CD4-positive, alpha-beta T cell treated with Interleukin-4 for 1 hour (primary cell): Measurements from ENCODE around the gene MGP.

Source experiments
- DNase-seq, 2 donors: peaks; one replicate each; pipeline ENCODE4 v3.0.0-alpha.2; 2020 to 2022

The MGP gene

DNA sequence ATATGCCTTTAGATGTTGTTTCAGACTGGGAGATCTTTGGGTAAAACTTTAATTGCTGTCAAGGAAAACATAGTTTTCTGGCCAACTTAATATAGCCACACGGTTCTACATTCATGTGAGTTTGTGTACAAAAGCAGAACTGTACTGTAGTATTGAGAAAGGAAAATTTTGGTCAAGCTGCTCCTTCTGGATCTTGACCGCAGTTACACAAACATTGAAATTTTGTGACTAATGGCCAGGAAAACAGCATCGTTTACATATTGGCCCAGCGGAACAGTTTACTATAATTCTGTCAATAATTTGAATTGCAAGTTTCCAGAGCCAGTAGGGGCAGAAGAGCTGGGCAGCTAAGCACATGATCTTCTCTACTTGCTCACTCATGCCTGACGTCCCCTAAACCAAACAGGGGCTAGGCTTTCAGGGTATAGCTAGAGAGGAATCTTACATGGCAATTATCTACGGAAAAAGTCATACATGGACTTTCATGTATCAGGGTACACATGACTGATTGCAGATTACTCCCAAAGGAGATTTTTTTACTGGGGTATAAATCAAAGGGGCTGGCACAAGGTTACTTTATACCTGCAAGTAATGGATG, 31.0 kb downstream of the MGP start:
- DNase-seq, result no peak

DNA sequence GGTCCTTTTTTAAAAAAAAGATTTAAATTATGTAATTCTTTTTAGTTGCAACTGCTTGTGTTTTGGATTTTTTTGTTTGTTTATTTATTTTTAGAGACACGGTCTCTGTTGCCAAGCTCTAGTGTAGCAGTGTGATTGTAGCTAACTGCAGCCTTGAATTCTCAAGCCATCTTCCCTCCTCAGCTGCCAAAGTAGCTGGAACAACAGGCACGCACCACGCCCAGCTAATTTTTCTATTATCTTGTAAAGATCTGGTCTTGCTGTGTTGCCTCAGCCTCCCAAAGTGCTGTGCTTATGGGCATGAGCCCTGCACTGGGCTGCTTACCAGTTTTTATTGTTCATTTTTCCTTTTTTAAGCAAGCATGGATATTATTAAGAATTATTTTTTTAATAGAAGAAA, 31.7 kb downstream of the MGP start:
- DNase-seq, result no peak

DNA sequence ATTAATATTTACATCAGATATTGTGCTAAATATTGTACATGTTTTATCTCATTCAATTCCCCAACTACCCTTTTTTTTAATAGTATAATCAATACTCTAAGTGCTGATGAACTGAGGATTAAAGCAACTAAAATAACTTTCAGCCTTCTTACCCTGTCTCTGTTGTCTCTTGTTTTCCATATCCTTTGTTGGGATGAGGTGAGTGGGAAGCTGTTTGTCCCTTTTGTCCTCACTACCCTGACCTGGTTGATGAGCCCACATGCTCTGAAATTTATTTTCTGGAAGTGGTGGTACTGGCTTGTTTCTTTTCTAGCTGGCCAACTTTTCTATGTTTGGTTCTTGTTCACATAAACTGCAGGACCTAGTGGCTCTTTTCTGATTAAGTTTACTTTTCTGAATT, 32.8 kb downstream of the MGP start:
- no peak for DNase-seq

DNA sequence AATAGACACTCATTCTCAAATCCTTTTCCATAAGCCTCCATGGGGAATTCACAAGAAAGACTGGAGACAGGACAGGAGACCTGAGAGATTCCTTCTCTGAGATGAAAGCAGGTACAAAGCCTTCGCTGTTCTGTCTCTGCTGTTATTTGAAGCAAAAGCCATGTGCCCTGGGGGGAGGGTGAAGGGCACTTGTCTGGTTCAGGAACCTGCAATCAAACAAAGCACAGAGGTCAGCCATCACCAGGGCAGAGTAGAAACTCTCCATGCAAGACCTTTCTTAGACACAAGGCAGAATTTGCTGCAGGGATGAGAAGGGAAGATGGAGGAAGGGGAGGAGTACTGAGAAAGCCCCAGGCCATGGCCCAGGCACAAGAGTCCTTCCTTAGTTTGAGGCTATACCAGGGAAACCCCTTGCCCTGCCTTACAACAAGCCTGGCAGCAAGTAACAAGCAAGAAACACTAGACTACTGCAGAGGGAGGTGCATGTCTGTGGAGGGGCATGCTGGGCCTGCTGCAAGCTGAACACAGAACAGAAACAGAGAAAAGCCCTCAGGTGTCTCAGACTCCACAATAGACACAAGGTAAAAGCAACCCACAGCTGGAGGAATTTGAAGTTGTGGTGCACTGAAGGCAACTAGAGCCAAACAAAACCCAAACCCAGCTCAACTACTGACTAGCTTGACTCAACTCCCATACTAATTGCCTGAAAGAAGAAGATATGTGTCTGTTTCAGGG, 34.6 kb downstream of the MGP start:
- DNase-seq, result no peak

DNA sequence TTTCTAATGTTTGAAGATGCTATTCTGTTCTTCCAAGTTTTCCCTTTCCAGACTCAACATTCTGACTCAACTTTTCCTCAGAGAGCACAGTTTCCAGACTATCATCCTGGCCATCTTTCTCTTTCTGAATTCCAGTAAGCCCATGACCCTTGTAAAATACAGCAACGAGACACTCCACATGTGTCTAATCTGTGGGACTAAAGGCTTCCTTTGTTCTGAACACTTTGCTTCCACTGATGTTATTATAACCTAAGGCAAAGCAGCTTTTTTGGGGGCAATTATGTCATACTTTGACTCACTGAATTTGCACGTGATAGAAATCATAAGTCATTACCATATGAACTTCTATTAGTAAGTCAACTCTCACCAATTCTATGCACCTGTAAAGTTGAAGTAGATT, 36.0 kb downstream of the MGP start:
- DNase-seq, result no peak

GRCh38 chr12:14846876-14847580, 38.6 kb downstream of the MGP start:
- DNase-seq, result no peak

DNA sequence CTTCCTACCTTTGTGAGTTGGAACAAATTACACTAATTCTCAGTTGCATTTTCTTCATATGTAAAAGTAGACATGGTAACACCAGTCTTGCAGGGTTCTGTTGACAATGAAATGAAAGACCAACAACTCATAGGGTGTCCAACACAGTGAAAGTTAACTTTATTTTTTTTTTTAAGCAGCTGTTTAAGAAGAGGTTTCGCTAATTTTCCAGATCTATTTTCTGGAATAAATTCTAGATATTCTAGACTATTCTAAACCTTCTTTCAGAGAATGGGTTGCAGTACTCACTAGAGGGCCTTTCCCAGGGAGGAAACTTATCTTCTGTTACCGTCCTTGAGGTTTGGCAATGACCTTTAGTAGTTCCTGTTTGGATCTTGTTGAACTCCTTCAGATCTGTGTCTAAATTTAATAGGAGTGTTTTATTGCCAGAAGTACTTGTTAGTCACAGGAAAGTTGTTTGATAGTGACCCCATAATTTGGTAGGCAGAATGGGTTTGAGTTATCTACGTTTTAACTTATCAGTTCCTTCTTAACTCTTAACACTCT, 39.5 kb downstream of the MGP start:
- DNase-seq, result no peak

GRCh38 chr12:14845350-14845750, 40.3 kb downstream of the MGP start:
- DNase-seq, result peak; percentile 47 to 73

GRCh38 chr12:14844401-14844800, 41.3 kb downstream of the MGP start:
- no peak for DNase-seq

- DNase-seq, result no peak
Measured at GRCh38 chr12:14843425-14843887, 42.2 kb downstream of the MGP start, which contains the start of gene ART4. TSS of gene ART4 (minus strand) at chr12:14843526. CDS start at chr12:14843113, 413 bp downstream.

DNA sequence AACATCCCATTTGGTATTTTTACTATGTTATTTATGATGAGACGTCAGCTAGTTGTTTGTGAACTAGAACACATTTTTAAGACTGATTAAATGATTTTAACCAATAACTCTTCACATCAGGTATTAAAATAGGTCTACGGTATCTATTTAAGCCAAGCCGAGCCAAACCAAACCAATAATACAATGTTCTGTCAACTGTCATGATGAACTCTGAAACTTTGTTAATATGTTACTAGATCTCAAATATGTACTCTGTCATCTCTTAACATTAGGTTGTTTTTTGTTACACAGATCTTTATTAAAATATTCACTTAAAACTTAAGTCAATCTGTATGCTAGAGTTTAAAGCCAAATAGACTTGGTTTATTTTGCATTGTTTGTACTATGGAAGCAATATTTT, 43.3 kb downstream of the MGP start:
- no peak for DNase-seq

DNA sequence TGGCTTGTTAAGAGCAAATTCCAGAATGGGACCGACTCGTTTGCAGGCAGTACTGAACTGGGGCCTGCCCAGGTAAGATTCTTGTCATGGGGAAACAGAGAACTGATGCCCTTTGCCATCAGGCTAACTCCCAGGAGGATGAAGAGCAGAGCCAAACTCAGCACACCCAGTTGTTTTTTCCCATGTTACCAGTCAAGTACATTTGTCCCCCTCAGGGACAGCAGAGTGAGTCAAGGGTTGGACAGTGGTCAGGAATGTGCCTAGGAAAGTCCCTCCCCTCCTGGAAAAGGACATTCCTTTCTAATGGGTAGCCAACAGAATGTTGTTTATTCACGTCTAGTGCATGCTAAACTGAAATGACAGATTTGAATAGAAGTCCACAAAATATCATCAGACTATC, 43.9 kb downstream of the MGP start:
- DNase-seq, result no peak

- no peak for DNase-seq
Measured at GRCh38 chr12:14840616-14841015, 45.0 kb downstream of the MGP start.

GRCh38 chr12:14839262-14839661, 46.4 kb downstream of the MGP start:
- DNase-seq, result no peak

DNA sequence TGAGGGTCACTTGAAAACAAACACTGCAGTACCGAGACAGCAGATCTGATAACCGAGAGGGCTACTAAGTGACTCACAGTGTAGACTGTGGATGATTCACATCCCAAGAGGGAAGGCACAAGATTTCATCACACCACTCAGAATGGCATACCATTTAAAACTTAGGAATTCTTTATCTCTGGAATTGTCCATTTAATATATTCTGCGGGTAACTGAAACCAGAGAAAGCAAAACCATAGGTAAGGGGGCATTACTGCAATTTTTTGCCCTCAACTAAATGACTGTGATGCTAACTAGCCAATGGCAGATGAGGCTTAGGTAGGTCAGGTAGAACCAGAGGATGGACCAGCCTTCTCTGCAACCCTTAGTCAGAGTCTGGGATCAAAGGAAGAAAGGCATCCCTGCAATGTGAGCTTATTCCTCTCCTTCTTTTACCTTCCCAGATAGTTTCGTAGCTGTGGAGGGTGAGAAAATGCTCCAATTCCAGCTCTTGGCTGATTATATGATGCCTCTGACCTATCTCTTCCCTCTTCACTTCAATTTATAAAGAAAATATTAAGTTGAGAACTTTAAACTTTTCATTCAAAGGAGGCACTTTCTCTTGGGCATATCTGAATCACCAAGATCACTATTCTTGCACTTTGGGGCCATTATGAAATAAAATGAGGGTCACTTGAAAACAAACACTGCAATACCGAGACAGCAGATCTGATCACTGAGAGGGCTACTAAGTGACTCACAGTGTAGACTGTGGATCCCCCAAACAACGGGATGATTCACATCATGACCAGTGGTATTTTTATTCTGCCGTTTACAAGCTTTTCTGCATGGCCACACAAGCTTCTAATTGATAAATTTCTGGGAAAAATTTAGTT, 49.1 kb downstream of the MGP start:
- DNase-seq, result no peak

- DNase-seq, result no peak
Measured at GRCh38 chr12:14834509-14834908, 51.1 kb downstream of the MGP start.

DNA sequence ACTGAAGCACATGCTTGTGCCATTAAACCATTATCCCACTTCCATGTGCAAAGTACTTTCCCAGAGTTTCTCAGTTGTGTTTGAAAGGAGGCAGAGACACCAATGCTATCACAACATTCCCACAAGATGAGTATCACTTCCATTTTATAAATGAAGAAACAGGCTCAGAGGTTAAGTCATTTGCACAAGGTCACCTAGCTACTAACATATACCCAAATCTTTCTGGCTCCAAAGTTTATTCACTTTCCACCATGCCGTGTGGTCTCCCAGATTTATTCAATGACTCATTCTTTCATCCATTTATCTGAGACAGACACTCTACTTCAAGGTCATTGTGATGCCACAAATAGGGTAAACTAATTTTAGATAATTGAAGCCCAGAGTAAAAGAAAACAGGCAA, 51.7 kb downstream of the MGP start:
- no peak for DNase-seq

GRCh38 chr12:14833336-14833735, 52.3 kb downstream of the MGP start:
- DNase-seq, result no peak
